NCI-H82 treated with DMSO at 0.1 percent for 48 hours (cell line): ENCODE results near the gene GHSR.

Experiments used
- DNase-seq: peaks from one replicate; lab custom pipeline; 2025; ENCODE audit not compliant: unreplicated experiment; lab: John Stamatoyannopoulos, UW

Gene GHSR

GRCh38 chr3:172447611-172448579 is at the start of gene GHSR:
Gene GHSR, minus strand, starts transcription at chr3:172448456. Its CDS starts 43 bp downstream, at chr3:172448413.
- DNase-seq: no peak

DNA sequence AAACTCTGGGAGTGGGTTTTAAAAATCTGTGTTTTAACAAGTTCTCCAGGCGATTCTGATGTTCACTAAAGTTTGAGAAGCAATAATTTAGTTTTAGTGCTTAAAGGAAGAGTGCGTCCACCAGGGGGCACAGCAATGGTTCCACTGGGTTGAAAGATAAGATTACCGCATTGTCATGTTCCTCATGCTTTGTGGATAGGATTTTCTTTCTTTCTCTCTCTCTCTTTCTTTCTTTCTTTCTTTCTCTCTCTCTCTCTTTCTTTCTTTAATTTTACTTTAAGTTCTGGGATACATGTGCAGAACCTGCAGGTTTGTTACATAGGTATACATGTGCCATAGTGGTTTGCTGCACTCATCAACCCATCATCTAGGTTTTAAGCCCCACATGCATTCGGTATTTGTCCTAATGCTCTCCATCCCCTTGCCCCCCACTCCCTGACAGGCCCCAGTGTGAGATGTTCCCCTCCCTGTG is 42.0 kb upstream of the GHSR start:
- peak; percentile 21 for DNase-seq

DNA sequence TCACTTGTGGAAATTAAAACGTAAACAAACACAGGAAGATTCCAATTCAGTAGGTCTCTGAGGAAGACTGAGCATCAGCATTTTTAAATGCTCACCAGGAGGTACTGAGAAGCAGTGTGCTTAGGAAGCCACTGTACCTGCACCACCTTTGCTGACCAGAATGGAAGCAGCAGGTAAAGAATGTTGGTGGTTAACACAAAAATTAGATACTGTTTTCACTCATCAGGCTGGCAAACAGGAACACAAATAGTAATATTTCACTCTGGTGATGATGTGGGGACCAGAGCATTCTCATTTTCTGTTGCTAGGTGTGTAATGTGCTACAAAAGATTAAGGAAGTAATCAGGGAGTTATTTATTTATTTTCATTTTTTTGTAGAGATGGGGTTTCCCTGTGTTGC is 29.9 kb upstream of the GHSR start:
- no peak for DNase-seq

GRCh38 chr3:172476347-172476746 is 28.1 kb upstream of the GHSR start:
- DNase-seq: no peak

GRCh38 chr3:172475703-172476102 is 27.4 kb upstream of the GHSR start:
- DNase-seq: no peak

DNA sequence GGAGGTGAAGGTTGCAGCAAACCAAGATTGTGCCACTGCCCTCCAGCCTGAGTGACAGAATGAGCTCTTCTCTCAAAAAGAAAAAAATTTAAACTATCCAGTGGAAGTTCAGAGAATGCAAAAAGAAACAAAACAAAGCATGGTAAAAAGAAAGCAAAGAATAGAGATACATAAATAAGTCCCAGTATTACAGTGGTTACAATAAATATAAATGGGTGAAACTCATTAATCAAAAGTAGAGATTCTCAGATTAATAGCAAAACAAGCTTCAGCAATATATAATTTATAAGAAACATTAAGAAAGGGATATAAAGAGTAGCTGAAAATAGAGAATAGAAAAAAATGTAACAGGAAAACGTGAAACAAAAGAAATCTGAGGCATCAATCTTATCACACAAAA is 23.6 kb upstream of the GHSR start:
- no peak for DNase-seq

GRCh38 chr3:172470588-172470987 is 22.3 kb upstream of the GHSR start:
- no peak for DNase-seq

DNA sequence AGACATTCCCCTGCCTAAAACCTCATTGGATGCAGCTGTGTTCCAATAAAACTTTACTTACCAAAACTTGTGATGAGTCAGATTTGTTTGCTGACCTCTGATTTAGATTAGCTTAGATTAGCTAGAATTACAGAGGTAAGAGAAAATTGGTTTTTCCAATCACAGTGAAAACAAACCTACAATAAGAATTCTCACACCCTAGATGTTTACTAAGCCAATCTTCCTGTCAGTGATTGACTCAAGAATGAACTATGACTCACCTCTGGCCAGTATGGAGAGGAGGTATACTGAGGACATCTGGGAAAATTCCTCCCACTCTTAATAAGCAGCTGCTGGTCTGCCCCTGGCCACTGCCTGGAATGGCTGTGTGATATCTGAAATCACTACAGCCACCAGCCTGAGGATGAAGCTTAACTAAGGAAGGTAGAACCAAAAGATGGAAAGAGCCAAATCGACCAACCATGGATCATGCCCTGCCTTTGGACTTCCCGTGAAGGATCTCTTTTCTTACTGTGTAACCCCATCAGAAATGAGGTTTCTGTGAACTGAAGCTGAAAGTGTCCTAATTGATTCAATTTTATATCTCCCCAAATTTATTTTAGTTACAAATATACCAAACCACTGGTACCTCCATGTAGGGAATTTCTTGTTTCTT is 19.0 kb upstream of the GHSR start:
- DNase-seq: no peak

- DNase-seq: no peak
These were observed 18.4 kb upstream of the GHSR start for GRCh38 chr3:172466553-172467130.

DNA sequence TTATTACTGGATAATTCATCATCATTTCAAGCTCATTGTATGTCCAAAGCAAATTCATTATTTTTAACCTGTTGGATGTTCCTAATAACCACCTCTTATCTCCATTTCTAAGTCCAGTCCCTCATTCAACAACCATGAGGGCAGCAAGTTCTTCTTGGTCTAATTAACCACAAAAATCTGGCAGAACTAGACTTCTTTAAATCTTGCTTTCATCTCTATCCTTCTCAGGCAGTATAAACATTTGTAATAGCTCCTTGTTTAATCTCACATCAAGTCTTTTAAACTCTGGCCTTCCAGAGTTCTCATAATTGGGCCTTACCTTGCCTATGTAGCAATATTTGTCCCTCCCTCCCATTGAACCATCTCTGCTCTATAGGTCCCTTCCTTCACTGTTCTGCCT is 17.0 kb upstream of the GHSR start:
- DNase-seq: no peak

GRCh38 chr3:172464306-172464705 is 16.1 kb upstream of the GHSR start:
- DNase-seq: peak; percentile 57

- peak; percentile 60 for DNase-seq
These were observed 13.4 kb upstream of the GHSR start for GRCh38 chr3:172461530-172462138.

DNA sequence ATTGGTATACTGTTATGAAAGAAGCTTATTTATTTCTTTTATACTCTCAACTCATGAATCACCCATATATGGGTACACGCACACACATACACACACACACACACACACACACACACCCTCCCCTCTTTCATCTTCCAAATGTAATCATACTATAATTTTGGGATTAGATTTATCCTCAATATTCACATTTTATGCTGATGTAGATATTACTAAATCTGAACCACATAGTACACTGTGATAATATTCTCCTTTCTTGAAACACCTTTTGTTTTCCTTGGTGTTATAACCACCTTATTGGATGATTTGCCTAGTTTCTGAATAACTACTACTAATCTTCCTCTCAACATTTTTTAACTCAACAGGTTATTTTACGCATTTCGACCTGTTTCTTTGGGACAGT is 8.1 kb upstream of the GHSR start:
- DNase-seq: no peak

DNA sequence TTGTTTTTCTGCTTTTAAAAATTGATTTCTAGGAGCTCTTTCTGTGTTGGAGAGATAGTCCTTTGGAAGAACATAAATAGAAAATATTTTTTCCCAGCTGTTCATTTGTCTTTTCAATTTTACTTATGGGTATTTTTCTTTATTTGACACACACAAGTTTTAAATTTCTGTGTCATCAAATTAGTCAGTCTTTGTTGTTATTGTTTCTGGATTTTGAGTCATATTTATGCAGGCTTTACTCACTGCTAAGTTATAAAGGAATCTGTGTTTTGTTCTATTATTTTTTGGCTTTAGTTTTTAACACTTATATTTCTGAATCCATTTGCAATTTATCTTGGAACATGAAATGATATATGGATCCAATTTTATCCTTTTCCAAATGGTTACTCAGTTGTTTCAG is 5.9 kb upstream of the GHSR start:
- no peak for DNase-seq

DNA sequence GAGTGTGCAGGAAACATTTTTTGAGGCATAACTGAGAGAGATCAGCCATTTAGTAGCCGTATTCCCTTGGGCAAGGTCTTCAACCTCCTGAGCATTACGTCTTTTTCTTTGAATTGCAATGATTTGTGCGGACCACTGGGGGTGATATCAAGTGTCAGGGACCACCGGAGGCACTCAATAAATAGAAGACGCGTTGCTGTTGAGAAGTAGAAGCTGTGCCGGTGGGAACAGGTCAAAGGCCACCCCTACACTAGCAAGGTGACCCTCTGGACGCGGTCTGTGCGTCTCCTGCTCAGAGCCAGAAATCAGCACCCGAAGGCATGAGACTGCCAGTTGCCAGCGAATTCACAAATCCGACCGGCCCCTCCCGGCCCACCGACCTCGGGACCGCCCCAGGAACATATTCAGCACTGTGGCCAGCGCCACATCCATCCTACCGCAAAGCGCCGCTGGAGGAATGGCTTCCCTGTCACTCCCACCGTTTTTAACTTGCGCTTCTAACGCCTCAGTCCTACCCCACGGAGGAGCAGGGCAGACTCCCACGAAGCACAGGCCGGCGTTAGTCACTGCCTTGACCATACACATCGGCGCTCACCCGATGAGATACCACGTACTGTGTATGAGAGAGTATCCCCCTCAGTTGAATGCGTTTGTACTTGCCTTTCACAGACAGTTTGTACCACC is 1.4 kb upstream of the GHSR start:
- no peak for DNase-seq

DNA sequence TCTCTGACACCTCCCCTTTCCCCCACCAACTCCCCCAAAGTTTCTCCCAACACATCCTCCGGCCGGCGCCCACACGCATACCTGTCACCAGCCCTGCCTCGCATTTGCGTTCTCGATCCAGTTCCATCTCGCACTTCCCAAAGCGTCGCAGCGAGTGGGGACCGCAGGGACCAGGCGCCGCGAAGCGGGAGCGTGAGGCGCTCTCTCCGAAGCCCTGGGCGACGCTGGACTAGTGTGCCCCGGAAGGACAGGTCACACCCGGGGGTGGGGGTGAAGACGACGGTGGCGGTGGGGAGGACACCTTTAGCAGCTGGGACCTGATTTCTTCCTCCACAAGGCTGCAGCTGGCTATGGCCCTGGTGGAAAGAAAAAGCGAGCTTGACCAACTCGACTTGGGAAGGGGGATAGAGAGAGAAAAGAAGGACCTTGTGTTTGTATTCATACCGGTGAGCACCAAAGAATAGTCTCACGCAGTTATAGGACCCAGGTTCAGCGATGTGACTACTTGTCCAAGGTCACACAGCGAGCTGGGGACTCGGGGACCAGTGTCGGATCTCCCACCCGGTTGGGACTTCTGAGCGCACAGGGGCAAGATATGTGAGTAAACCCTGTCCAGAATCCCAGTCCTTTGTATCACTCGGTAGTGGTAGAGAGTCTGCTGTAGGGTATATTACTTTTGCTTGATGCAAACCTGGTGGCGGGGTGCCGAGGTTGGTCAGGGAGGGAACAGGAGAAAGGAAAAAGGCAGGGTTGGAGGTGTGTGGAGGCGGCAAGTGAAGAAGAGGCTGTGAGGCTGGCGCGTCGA is 607 bp upstream of the GHSR start:
- no peak for DNase-seq

DNA sequence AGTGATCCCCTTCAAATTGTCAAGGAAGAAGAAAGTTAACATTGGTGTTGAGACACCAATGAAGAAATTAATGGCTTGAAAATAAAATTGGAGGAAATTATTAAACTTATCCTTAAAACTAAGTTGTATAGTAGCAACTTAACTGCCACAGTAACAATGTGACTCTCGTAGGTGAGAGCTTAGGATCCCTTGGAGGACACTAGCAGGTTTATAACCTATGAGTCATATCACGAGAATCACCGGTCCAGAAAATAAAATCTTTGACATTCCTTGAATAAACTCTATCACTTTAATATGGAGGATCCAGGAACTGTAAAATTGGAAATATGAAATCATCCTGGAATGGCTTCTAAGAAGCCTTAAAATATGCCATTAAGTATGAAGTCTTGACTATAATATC is 2.1 kb downstream of the GHSR start:
- no peak for DNase-seq

DNA sequence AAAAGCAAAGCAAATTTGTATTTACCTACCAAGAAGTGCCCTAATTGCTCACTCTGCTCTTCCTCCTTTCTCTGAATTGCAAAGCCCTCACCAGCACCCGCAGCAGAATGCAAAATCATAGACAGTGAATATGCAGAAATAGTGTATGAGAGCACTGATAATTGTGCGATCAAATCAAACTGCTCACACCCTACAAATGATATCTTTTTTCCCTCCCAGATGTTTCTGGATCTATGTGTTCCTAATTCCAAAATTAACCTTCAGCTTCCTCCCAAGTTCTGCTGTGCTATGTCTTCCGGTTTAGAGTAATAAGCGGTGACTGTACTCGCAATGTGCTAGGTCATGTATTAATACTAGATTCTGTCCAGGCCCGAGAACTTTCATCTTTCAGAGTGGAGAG is 3.4 kb downstream of the GHSR start:
- no peak for DNase-seq

- no peak for DNase-seq
These were observed 5.7 kb downstream of the GHSR start for GRCh38 chr3:172442606-172443005.

DNA sequence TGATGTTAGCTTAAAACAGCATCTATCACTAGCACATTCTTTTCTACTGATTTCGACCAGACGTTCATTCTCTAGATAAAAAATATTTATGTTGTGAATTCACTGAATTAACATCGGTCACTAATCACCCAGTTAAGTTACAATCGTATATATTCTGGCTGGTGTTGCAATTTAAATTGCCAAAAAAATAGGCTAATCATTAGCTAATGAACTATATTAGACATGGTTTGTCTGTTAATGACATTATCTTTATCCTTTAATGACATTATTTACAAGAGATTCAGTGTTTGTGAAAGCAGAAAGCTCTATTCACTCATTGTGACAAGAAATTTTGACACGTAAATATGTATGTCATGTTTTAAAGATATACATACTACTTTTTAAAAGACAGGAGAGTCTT is 6.7 kb downstream of the GHSR start:
- DNase-seq: no peak
